Right lobe of liver (tissue), 4 donors: ENCODE measurements around the gene RGS9.

ENCODE experiments used
- POLR2A ChIP-seq: fragments of 450-650 bp; IDR thresholded peaks from one replicate; pipeline ENCODE4 v1.6.1; 2017; ENCODE audit warnings: antibody characterized with exemption, mild to moderate bottlenecking
- TF ChIP-seq, protein P1 (sequence below), 4 donors: fragments of 200-600 bp in 3 of 4; fragments of 450-650 bp in 1 of 4; IDR thresholded peaks; one replicate each; pipeline versions ENCODE4 v1.5.1 to v1.8.0; 2016 to 2022; ENCODE audit warnings: antibody characterized with exemption in 4 of 4, mild to moderate bottlenecking in 2 of 4
- donor health status: DM: no; HTN: no; CAD: no.
- donor health status: DM: no; HTN: no; CAD: no.
- donor health status: DM: no; HTN: yes; CAD: no.

DNA sequence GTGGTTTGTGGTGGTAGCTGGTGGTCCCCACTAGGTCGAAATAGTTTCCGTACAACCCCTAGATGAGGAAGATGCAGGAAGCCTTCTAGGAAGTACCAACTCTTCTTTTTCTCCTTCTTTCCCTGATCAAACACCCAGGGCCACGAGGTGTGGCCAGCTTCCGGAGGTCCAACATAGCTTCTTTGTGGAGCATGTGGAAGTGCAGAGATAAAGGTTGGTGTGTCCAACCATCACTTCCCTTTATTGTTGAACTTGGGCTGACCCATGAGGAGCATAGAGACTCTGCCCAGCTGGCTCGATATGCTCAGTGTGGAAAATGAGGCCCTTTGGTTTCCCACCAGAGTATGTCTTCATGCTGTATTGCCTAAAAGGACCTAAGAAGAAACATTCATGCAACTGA is 6.3 kb upstream of the RGS9 start:
- no peak for TF ChIP-seq POLR2A
- TF ChIP-seq, protein P1, sequence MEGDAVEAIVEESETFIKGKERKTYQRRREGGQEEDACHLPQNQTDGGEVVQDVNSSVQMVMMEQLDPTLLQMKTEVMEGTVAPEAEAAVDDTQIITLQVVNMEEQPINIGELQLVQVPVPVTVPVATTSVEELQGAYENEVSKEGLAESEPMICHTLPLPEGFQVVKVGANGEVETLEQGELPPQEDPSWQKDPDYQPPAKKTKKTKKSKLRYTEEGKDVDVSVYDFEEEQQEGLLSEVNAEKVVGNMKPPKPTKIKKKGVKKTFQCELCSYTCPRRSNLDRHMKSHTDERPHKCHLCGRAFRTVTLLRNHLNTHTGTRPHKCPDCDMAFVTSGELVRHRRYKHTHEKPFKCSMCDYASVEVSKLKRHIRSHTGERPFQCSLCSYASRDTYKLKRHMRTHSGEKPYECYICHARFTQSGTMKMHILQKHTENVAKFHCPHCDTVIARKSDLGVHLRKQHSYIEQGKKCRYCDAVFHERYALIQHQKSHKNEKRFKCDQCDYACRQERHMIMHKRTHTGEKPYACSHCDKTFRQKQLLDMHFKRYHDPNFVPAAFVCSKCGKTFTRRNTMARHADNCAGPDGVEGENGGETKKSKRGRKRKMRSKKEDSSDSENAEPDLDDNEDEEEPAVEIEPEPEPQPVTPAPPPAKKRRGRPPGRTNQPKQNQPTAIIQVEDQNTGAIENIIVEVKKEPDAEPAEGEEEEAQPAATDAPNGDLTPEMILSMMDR (IDR thresholded peaks at IDR 0.05) = no peak
